Astrocyte (in vitro differentiated cells and primary cell): Measurements from ENCODE around the gene NLGN2. TPM values are rescaled to one million over a fixed set of nuclear protein-coding genes. Genes with fewer than 3 reads are reported as not detected.
A peak's percentile ranks its signal among the peaks of the same experiment; 100 is the strongest.

Experiments
- DNase-seq: peaks from one replicate; pipeline ENCODE4 v3.0.0-alpha.2; 2010; ENCODE audit warnings: low read depth
- FAIRE-seq: peaks from 2 replicates; lab custom pipeline; 2011; peaks lifted over from hg19 to GRCh38; lab: Jason Lieb, UNC
- H2AFZ ChIP-seq: 2 replicates; pipeline ENCODE4 v1.6.0; 2012; ENCODE audit warnings: low read depth, low read length, inconsistent platforms
- H3K27ac ChIP-seq: 2 replicates; pipeline ENCODE4 v1.5.1; 2011; ENCODE audit warnings: low read depth, low read length, inconsistent platforms
- H3K27me3 ChIP-seq: 2 replicates; pipeline ENCODE4 v1.6.0; 2011; ENCODE audit warnings: low read length, inconsistent platforms; ENCODE audit not compliant: insufficient read depth
- H3K36me3 ChIP-seq: 2 replicates; pipeline ENCODE4 v1.5.1; 2011; ENCODE audit warnings: low read length, inconsistent platforms; ENCODE audit not compliant: insufficient read depth
- H3K4me1 ChIP-seq: 2 replicates; pipeline ENCODE4 v1.5.1; 2011; ENCODE audit warnings: low read length, inconsistent platforms; ENCODE audit not compliant: insufficient read depth
- H3K4me2 ChIP-seq: 2 replicates; pipeline ENCODE4 v1.6.0; 2012; ENCODE audit warnings: low read length, inconsistent platforms
- H3K4me3 ChIP-seq: 2 replicates; pipeline ENCODE4 v1.5.1; 2011; ENCODE audit warnings: low read depth, mild to moderate bottlenecking, low read length, inconsistent platforms; ENCODE audit not compliant: insufficient read depth
- H3K79me2 ChIP-seq: 2 replicates; pipeline ENCODE4 v1.6.0; 2012; ENCODE audit warnings: mild to moderate bottlenecking, low read length, inconsistent platforms; ENCODE audit not compliant: insufficient read depth
- H3K9ac ChIP-seq: 2 replicates; pipeline ENCODE4 v1.6.0; 2012; ENCODE audit warnings: mild to moderate bottlenecking, low read length, inconsistent platforms
- H3K9me3 ChIP-seq: 2 replicates; pipeline ENCODE4 v1.5.1; 2012; ENCODE audit warnings: low read depth, mild to moderate bottlenecking, low read length, inconsistent platforms; ENCODE audit not compliant: insufficient read depth
- H4K20me1 ChIP-seq: 2 replicates; pipeline ENCODE4 v1.6.0; 2012; ENCODE audit warnings: low read length, inconsistent platforms; ENCODE audit not compliant: insufficient read depth
- H3K27ac Mint-ChIP-seq: one replicate; pipeline ENCODE4 v1.8.0; 2021; ENCODE audit warnings: mild to moderate bottlenecking, mixed read lengths; ENCODE audit not compliant: unreplicated experiment
- H3K27me3 Mint-ChIP-seq: one replicate; pipeline ENCODE4 v1.8.0; 2021; ENCODE audit warnings: low read depth, mixed read lengths; ENCODE audit not compliant: unreplicated experiment
- H3K36me3 Mint-ChIP-seq: one replicate; pipeline ENCODE4 v1.8.0; 2021; ENCODE audit warnings: low read depth, mixed read lengths; ENCODE audit not compliant: unreplicated experiment
- H3K4me1 Mint-ChIP-seq: one replicate; pipeline ENCODE4 v1.8.0; 2021; ENCODE audit warnings: low read depth, mixed read lengths; ENCODE audit not compliant: unreplicated experiment
- H3K4me3 Mint-ChIP-seq: one replicate; pipeline ENCODE4 v1.8.0; 2021; ENCODE audit warnings: mild to moderate bottlenecking, moderate library complexity, mixed read lengths; ENCODE audit not compliant: unreplicated experiment
- H3K9me3 Mint-ChIP-seq: one replicate; pipeline ENCODE4 v1.8.0; 2021; ENCODE audit warnings: mild to moderate bottlenecking, mixed read lengths; ENCODE audit not compliant: unreplicated experiment
- EZH2 ChIP-seq: IDR thresholded peaks from 2 replicates; pipeline ENCODE4 v1.6.1; 2012; ENCODE audit warnings: mild to moderate bottlenecking, low read length, inconsistent platforms; ENCODE audit not compliant: insufficient read depth
- total RNA-seq: library from RNA; stranded (reverse); gene quantifications from 2 replicates; pipeline ENCODE4 v1.2.1, GENCODE V29; 2021
- TF ChIP-seq, protein P1 (sequence below): IDR thresholded peaks from 2 replicates; pipeline ENCODE4 v1.5.1; 2011; ENCODE audit warnings: low read depth, mild to moderate bottlenecking, inconsistent platforms, low read length, moderate library complexity; ENCODE audit not compliant: insufficient read depth

The NLGN2 gene
- total RNA-seq, 1 donor from 2014 or later = 77.3 TPM

DNA sequence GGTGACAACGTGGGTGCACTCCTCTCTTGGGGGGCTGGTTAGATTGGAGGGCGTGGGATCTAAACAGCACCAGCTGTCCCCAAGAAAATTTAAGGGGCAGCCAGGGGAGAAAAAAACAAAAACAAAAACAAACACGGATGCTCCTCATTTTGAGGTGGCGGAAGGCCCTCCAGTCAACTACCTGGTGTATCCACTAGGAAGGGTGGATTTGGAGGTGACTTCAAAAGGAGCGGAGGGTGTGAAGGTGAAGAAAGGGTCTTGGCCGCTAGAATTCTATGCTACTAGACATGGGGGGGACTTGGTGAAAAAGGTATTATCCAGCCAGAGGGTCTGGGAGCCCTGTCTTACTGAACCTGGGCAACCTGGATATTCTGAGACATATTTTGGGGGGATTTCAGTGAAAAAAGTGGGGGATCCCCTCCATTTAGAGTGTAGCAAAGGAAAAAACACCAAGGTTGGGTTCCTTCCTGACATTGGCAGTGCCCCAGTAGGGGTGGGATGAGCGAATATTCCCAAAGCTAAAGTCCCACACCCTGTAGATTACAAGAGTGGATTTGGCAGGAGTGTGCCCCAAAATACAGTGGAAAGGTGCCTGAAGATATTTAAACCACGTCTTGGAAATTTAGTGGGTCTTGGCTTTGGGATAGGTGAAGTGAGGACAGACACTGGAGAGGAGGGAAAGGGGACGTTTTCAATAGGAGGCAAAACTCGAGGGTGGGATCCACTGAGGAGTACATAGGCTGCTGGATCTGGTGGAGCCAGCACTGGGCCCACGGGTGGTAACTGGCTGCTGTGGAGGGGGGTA lies 31.2 kb downstream of the NLGN2 start:
- Mint-ChIP-seq H3K4me1 (peaks cover 13% of the 10 kb centered on the region), H3K27ac (peak overlapping the region; percentile 78), H3K36me3 (peaks cover 15% of the 10 kb centered on the region), H3K27me3 (peaks cover 2% of the 10 kb centered on the region), H3K9me3 (no peaks in the 10 kb centered on the region), H3K4me3 (peak overlapping the region; percentile 94)
- H3K4me1 ChIP-seq = peaks cover 27% of the 10 kb centered on the region
- FAIRE-seq (no peak), DNase-seq (no peak)
- no peak overlapping the region for H3K27ac ChIP-seq
- H2AFZ ChIP-seq = no peak overlapping the region
- H3K27me3 ChIP-seq = peaks cover 27% of the 10 kb centered on the region
- no peaks in the 10 kb centered on the region for H3K9me3 ChIP-seq
- TF ChIP-seq EZH2 = no peak
- TF ChIP-seq, protein P1, sequence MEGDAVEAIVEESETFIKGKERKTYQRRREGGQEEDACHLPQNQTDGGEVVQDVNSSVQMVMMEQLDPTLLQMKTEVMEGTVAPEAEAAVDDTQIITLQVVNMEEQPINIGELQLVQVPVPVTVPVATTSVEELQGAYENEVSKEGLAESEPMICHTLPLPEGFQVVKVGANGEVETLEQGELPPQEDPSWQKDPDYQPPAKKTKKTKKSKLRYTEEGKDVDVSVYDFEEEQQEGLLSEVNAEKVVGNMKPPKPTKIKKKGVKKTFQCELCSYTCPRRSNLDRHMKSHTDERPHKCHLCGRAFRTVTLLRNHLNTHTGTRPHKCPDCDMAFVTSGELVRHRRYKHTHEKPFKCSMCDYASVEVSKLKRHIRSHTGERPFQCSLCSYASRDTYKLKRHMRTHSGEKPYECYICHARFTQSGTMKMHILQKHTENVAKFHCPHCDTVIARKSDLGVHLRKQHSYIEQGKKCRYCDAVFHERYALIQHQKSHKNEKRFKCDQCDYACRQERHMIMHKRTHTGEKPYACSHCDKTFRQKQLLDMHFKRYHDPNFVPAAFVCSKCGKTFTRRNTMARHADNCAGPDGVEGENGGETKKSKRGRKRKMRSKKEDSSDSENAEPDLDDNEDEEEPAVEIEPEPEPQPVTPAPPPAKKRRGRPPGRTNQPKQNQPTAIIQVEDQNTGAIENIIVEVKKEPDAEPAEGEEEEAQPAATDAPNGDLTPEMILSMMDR = no peak
- peaks cover 13% of the 10 kb centered on the region for H4K20me1 ChIP-seq
- H3K4me3 ChIP-seq = peak overlapping the region; percentile 37
- H3K36me3 ChIP-seq = no peaks in the 10 kb centered on the region
- H3K4me2 ChIP-seq = peak overlapping the region; percentile 84
- H3K9ac ChIP-seq = no peak overlapping the region
- H3K79me2 ChIP-seq = no peaks in the 10 kb centered on the region

DNA sequence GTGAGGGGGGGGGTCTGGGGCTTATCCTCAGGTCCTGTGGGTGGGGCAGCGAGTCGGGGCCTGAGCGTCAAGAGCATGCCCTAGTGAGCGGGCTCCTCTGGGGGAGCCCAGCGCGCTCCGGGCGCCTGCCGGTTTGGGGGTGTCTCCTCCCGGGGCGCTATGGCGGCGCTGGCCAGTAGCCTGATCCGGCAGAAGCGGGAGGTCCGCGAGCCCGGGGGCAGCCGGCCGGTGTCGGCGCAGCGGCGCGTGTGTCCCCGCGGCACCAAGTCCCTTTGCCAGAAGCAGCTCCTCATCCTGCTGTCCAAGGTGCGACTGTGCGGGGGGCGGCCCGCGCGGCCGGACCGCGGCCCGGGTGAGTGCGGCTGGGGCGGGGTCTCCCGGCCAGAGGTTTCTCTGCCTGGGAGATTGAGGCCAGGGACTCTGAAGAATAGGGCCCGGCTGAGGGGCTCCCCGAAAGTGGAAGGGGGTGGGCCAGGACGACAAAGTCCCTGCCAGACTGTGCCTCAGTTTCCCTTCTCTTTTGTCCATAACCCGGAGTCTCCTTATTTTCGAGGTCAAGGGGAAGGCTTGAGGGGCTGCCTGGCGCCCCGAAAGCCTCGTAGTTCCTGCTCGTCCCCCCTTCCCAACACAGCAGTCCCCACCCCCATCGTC lies 31.9 kb downstream of the NLGN2 start, which contains the start of gene FGF11:
Gene FGF11, plus strand, starts transcription at position 51 of the 651 bp plus-strand sequence. Its CDS starts 109 bp downstream, at position 160.
- Mint-ChIP-seq H3K27ac (peak within 1 kb of the TSS; percentile 85), H3K36me3 (peaks cover 17% of the 10 kb centered on the region), H3K9me3 (no peaks in the 10 kb centered on the region), H3K27me3 (peaks cover 2% of the 10 kb centered on the region), H3K4me3 (peak within 1 kb of the TSS; percentile 94), H3K4me1 (peaks cover 17% of the 10 kb centered on the region)
- Histone ChIP-seq H3K9ac (peak within 1 kb of the TSS; percentile 33), H3K4me2 (peak within 1 kb of the TSS; percentile 84), H3K79me2 (no peaks in the 10 kb centered on the region), H3K27ac (no peak within 1 kb of the TSS), H3K4me3 (peak within 1 kb of the TSS; percentile 51), H3K36me3 (no peaks in the 10 kb centered on the region), H3K4me1 (peaks cover 29% of the 10 kb centered on the region), H2AFZ (peak within 1 kb of the TSS; percentile 75), H3K27me3 (peaks cover 27% of the 10 kb centered on the region), H3K9me3 (no peaks in the 10 kb centered on the region), H4K20me1 (peaks cover 13% of the 10 kb centered on the region)
- peak; percentile 91 for TF ChIP-seq EZH2
- TF ChIP-seq, protein P1 = no peak
- DNase-seq = no peak
- FAIRE-seq = no peak
